LHCN-M2 (cell line): Measurements from ENCODE around the gene CTNNA1. TPM values are rescaled to one million over a fixed set of nuclear protein-coding genes. Genes with fewer than 3 reads are reported as not detected.

Experiments
- total RNA-seq: library from RNA; depleted of rRNA; stranded (reverse); fragments of >200 nt; gene quantifications from 2 replicates; pipeline ENCODE4 v1.2.3, GENCODE V29; 2014; rRNA removed

The CTNNA1 gene
- total RNA-seq, 1 experiment from 2014 or later = 232 TPM

Other genes with a start within 250 kb of the CTNNA1 start
- 141 and 163 TPM in 2 replicates for gene ETF1, start 210.2 kb upstream of the CTNNA1 start, total RNA-seq
- gene HSPA9, start 178.0 kb upstream of the CTNNA1 start, total RNA-seq = 424 and 464 TPM in 2 replicates
- under 0.01 and 0.06 TPM in 2 replicates for gene LRRTM2, start 121.9 kb downstream of the CTNNA1 start, total RNA-seq